NCI-H460 (cell line): ENCODE measurements around the gene GPRIN1. TPM values are rescaled to one million over a fixed set of nuclear protein-coding genes. Genes with fewer than 3 reads are reported as not detected.

ENCODE experiments used
- DNase-seq: peaks from one replicate; pipeline ENCODE4 v3.0.0-alpha.2; 2016; ENCODE audit warnings: low read depth; ENCODE audit errors: extremely low read depth
- polyA plus RNA-seq: library from polyadenylated mRNA; depleted of rRNA; stranded (reverse); fragments of >200 nt; gene quantifications from 2 replicates; pipeline ENCODE4 v1.2.3, GENCODE V29; 2014; cell fraction: nucleus; rRNA removed
- total RNA-seq: library from RNA; depleted of rRNA; stranded (reverse); fragments of >200 nt; shearing (Covaris generic); gene quantifications from 2 replicates; pipeline ENCODE4 v1.2.3, GENCODE V29; 2014; rRNA removed

Gene GPRIN1
- total RNA-seq: 1.5 and 2.0 TPM in 2 replicates
- polyA plus RNA-seq: 2.3 TPM in 2 replicates

GRCh38 chr5:176609724-176610434 lies at the start of gene GPRIN1:
Gene GPRIN1, minus strand, starts transcription at chr5:176610156. Its CDS starts 10,322 bp downstream, at chr5:176599834.
- peak; percentile 53 for DNase-seq

- DNase-seq: no peak
These were observed 49.5 kb upstream of the GPRIN1 start for GRCh38 chr5:176659512-176659839.

GRCh38 chr5:176658817-176659511 lies 49.0 kb upstream of the GPRIN1 start:
- no peak for DNase-seq

DNA sequence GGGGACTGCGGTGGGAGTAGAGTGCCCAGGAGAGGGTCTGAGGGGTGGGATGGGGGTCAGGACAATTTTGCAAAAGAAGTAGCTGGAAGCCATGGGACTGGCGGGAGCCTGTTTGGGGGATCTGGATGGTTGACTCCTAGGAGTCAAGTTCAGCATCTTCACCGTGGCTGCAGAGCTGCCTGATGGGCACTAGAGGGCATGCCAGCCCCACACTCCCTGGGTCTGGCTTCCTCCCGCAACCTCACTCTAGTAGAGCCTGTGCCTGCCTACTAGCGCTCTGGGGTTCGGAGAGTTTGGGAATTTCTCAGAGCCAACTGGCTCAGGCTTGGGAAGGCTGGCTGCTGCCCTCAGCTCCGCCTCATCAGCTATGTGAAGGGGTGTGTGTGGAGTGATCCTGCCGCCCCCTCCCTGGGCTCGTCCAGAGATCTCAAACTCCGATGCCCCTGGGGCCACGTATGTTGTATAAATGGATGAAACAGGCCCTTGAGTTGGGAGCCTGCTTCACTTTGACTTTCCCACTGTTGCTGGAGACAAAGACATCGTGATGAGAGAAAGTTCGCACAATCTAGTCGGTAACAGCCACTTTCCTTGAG lies 48.1 kb upstream of the GPRIN1 start:
- DNase-seq: peak; percentile 59

GRCh38 chr5:176656467-176656990 lies 46.6 kb upstream of the GPRIN1 start:
- no peak for DNase-seq

- DNase-seq: no peak
These were observed 44.9 kb upstream of the GPRIN1 start for GRCh38 chr5:176654856-176655255.

- DNase-seq: no peak
These were observed 43.7 kb upstream of the GPRIN1 start for GRCh38 chr5:176653401-176654385.

- DNase-seq: no peak
These were observed 42.2 kb upstream of the GPRIN1 start for GRCh38 chr5:176652136-176652535.

DNA sequence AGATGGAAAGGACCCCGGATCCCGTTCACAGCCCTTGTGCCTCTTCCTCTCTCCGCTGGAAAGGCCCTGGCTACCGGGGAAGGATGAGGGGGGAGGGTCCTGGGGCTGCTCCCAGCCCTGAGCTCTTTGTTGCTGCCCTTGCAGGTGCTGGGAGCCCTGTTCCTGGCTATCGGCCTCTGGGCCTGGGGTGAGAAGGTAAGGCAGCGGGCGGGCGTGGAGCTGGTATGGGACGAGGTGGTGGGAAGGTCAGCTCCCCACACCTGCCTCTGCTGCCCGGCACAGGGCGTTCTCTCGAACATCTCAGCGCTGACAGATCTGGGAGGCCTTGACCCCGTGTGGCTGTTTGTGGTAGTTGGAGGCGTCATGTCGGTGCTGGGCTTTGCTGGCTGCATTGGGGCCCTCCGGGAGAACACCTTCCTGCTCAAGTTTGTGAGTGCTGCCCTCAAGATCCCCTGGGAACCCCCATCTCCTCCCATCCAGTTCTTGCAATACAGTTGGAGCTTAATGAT lies 41.6 kb upstream of the GPRIN1 start:
- DNase-seq: no peak

DNA sequence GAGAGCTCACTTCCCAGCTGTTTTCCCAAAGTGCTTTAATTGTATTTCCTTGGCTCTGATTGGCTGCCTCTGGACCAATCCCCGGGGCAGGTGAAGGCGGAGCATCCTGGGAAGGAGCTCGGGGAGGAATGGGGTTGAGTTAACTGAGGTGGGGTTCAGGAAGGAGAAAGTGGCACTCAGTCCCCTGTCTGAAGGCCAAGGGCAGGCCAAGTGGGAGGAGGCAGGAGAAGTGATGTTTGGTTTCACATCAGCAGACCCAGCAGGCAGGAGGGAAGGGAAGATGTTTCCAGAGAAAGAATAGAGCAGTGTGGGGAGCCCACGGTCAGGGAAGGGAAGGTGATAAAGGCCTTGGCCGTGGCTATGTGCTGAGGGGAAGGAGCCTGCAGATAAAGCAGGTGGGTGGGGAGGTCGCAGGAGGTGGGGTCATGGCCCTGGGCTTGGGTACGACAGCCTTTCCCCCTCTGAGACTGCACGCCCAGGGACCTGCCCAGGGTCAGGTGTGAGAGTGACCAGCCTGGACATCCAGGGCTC lies 40.5 kb upstream of the GPRIN1 start:
- no peak for DNase-seq

GRCh38 chr5:176648474-176649194 lies 38.7 kb upstream of the GPRIN1 start:
- DNase-seq: no peak

DNA sequence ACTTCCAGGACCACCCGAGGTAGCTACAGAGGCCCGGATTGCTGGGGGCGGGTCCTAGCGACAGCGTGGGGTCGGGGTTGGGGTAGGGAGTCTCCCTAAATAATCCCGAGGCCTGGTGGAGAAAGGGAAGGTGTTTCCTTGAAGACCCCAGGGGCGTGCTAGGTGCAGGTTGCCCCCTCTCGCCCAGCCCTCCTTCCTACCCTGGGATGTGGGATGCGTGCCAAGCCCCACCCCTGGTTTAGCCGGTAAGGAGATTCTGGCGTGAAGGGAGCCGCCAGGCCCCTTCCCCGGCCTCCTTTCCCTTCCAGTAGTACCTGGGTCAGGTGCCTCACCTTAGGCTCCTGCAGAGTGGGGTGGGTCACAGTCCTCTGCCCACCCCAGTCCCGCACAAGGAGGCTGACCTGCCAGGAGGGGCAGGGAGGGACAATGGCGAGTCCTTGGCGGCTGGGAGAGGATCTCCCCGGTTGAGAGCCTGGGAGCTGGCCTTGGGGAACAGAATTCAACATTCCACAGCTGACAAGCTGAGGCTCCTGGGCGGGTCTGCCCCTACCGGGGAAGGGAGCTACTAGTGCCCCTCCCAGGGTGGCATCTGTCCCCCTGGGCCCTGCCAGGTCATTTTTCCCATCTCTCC lies 38.0 kb upstream of the GPRIN1 start:
- DNase-seq: no peak

GRCh38 chr5:176647030-176647842 lies 37.3 kb upstream of the GPRIN1 start, which contains the start of gene TSPAN17:
Gene TSPAN17, plus strand, starts transcription at chr5:176647484. Its CDS starts 132 bp downstream, at chr5:176647616.
- peak; percentile 99 for DNase-seq

DNA sequence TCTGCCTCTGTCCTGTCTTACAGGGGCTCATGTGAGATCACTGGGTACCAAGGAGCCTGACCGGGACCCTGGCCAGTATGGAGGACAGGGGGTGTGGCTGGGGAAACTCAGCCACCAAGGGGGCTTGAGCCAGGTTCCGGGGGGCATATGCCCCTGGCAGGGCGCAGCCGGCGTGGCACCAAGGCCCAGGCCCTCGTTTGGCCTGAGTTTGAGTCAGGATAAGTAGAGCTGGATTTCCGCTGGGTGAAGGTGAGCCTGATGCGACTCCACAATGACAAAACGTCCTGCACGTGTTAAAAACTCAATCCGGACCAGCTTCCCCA lies 36.7 kb upstream of the GPRIN1 start:
- no peak for DNase-seq

- no peak for DNase-seq
These were observed 36.2 kb upstream of the GPRIN1 start for GRCh38 chr5:176646049-176646706.

- no peak for DNase-seq
These were observed 35.1 kb upstream of the GPRIN1 start for GRCh38 chr5:176644878-176645670.

GRCh38 chr5:176644294-176644693 lies 34.3 kb upstream of the GPRIN1 start:
- DNase-seq: no peak
